ENCODE results near the gene ANKRD45.
"Not testable (repeated sequence)": the region's sequence is repeated elsewhere in the genome, so short reads cannot be mapped to it uniquely, and the experiment has no call there.

Gene ANKRD45

GRCh38 chr1:173669491-173669941, at the start of gene ANKRD45:
Gene ANKRD45, minus strand, starts transcription at chr1:173669851. Its CDS starts 10,433 bp downstream, at chr1:173659418.
- no peak for DNase-seq

DNA sequence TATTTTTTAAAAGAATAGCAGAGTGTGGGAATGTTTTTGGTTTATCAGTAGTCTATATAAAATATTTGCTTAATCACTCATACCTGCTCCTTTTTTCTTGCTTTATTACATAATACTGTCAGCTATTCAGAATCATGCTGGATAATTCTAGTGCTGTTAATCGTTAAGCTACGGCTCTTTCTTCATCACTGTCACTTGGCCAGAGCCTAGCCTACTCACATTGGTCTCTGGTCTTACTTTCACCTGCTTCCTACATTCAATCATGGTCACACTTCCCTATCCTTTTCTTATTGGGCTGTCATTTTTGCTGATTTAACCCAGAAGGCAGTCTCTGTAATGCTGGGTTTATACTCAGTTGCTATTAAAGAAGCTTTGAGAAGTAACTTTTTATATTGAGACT, 47.6 kb upstream of the ANKRD45 start:
- DNase-seq: no peak

GRCh38 chr1:173715538-173715844, 45.8 kb upstream of the ANKRD45 start:
- DNase-seq: no peak

- peak; percentile 93 for DNase-seq
Measured at GRCh38 chr1:173714759-173715537, 45.3 kb upstream of the ANKRD45 start, which contains the start of gene KLHL20. Gene KLHL20, plus strand, starts transcription at chr1:173714981. Its CDS starts 1,063 bp downstream, at chr1:173716044.

DNA sequence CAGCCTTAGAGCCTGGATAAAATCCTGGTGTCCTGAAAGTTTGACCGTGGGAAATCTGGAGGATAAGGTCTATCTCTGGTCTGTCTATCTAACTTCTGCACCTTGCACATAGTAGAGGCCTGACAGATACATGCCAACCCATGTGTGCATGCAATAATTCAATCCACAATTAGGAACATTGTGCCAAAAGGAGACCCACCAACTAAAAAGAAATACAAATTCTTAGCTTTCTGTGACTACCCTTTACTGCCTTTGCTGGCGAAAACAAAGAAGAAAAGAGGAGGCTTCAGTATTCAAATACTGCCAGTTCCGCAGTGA, 44.7 kb upstream of the ANKRD45 start:
- no peak for DNase-seq

DNA sequence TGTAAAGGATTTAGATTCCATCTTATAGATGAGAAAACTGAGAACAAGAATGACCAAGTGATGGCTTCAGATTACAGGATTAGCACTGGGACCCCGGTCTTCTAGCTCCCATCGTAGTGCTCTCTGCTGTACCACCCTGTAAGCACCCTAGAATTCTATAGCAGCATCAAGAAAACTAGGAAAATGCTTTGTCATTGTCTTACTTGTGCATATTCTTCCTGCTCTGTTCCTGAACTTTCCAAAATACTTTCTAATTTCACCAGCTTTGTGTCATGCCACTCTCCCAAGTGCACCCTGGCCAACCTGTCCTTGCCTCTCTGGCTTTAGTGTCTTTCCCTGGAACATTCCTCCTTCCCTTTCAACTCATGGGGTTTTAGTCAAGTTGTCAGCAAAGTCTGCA, 39.1 kb upstream of the ANKRD45 start:
- no peak for DNase-seq

GRCh38 chr1:173705117-173705516, 35.5 kb upstream of the ANKRD45 start:
- DNase-seq: no peak

- no peak for DNase-seq
Measured at GRCh38 chr1:173702736-173703135, 33.1 kb upstream of the ANKRD45 start.

DNA sequence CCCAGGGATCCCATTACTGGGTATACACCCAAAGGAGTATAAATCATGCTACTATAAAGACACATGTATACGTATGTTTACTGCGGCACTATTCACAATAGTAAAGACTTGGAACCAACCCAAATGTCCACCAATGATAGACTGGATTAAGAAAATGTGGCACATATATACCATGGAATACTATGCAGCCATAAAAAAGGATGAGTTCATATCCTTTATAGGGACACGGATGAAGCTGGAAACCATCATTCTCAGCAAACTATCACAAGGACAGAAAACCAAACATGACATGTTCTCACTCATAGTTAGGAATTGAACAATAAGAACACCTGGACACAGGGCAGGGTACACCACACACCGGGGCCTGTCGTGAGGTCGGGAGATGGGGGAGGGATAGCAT, 31.6 kb upstream of the ANKRD45 start:
- not testable (repeated sequence) for DNase-seq

DNA sequence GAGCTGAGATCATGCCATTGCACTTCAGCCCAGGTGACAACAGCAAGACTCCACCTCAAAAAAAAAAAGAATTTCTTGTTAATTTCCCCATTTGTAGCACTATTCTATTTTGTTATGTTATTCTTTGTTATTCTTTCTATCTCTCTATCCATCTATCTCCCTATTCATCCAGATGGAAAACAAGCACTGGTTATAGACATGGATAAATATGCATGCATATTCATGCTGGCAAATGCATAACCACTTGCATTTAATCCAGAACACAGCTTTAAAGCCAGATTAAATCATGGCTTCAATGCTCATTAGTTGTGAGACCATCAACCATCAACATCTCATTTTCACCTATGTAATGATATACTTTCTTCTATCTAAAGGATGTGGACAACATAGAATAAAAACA, 23.6 kb upstream of the ANKRD45 start:
- DNase-seq: no peak

DNA sequence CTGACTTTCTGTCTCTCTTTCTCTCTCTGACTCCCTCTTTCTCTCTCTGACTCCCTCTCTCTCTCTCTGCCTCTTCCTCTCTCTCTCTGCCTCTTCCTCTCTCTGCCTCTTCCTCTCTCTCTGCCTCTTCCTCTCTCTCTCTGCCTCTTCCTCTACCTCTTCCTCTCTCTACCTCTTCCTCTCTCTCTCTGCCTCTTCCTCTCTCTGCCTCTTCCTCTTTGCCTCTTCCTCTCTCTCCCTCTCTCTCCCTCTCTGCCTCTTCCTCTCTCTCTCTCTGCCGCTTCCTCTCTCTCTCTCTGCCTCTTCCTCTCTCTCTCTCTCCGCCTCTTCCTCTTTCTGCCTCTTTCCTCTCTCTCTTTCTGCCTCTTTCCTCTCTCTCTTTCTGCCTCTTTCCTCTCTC, 18.6 kb upstream of the ANKRD45 start:
- DNase-seq: no peak

GRCh38 chr1:173685121-173685520, 15.5 kb upstream of the ANKRD45 start:
- DNase-seq: not testable (repeated sequence)

DNA sequence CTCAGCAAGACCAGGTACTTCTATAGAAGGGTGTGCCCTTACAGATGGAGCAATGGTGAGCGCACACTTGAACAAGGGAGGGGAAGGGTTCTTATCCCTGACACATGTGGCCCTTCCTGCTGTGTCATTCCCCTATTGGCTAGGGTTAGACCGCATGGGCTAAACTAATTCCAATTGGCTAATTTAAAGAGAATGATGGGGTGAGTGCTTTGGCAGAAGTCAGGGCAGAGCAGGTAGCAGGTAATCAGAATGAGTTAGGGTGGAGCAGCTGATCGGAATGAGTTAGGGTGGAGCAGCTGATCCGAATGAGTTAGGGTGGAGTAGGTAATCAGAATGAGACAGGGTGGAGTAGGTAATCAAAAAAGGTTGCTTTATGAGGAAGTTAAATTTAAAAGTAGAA, 14.2 kb upstream of the ANKRD45 start:
- not testable (repeated sequence) for DNase-seq

GRCh38 chr1:173682184-173682583, 12.5 kb upstream of the ANKRD45 start:
- no peak for DNase-seq

GRCh38 chr1:173680152-173680551, 10.5 kb upstream of the ANKRD45 start:
- DNase-seq: not testable (repeated sequence)

DNA sequence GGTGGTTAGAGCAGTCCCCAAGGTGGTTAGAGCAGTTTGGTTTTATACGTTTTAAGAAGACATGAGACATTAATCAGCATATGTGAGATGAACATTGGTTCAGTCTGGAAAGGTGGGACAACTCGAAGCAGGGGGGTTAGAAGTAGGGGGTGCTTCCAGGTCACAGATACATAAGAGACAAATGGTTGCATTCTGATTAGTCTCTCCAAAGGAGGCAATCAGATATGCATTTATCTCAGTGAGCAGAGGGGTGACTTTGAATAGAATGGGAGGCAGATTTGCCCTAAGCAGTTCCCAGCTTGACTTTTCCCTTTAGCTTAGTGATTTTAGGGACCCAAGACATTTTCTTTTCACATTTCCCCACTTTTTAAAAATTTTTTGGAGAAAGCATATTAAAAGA, 4.8 kb upstream of the ANKRD45 start:
- DNase-seq: not testable (repeated sequence)

DNA sequence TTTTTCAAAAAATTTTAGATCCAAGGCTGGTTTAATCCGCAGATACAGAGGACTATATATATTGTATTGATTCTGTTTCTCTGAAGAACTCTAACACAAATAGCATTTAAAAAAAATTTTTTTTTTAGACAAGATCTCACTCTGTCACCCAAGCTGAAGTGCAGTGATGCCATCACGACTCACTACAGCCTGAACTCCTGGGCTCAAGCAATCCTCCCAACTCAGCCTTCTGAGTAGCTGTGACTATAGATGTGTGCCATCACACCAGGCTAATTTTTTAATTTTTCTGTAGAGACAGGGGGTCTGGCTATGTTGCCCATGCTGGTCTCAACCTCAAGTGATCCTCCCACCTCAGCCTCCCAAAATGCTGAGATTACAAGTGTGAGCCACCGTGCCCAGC, 3.0 kb downstream of the ANKRD45 start:
- no peak for DNase-seq

DNA sequence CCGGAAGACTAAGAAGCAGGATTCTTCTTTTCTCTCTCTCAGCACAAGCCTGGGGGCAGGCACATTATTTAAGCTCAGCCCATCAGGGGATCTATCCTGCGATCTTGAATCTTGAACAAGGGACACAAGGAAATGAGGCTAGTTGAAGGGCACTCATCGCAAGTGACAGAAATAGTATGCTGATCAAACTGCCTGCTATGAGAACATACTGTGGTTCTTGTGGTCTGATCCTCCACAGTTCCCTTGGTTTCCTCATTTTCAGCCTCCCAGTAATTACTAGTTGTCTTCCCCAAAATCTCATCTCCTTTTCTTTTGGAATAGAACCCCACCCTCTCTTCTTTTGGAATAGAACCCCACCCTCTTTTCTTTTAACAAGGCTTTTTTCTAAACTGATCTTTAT, 6.5 kb downstream of the ANKRD45 start:
- DNase-seq: no peak

GRCh38 chr1:173661763-173662162, 7.9 kb downstream of the ANKRD45 start:
- no peak for DNase-seq

DNA sequence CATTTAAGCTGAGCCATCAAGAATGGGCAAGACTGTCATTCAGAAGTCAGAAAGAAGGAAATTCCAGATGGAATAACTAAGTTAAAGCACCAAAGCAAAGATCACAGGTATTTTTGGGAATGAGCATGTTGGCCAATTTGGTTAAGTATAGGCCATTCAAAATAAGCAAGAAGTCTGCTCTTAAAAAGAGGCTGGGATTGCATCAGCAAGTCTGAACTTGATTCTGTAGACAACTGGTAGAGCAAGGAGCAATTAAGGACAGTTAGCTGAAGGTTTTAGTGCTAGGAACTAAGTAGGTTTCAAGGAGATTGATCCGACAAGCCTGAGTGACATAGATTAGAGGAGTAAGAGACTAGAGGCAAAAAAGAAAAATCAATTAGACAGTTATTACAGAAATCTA, 8.4 kb downstream of the ANKRD45 start:
- DNase-seq: no peak

DNA sequence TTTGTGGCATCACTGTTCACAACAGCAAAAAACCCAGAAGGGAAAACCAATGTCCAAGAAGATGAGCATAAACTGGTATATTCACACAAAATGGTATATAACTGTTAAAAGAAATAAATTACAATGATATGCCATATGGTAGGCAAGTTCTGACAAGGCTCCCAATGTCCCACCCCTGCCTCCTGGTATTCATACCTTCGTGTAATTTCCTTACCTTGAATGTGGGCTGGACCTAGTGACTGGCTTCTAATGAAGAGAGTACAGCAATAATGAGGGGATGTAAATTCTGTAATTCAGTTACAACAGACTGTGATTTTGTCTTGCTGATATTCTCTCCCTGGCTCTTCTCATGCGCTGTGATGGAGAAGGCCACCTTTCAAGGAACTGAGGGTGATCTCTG, 9.3 kb downstream of the ANKRD45 start:
- no peak for DNase-seq

- no peak for DNase-seq
Measured at GRCh38 chr1:173648880-173649605, 20.6 kb downstream of the ANKRD45 start.

DNA sequence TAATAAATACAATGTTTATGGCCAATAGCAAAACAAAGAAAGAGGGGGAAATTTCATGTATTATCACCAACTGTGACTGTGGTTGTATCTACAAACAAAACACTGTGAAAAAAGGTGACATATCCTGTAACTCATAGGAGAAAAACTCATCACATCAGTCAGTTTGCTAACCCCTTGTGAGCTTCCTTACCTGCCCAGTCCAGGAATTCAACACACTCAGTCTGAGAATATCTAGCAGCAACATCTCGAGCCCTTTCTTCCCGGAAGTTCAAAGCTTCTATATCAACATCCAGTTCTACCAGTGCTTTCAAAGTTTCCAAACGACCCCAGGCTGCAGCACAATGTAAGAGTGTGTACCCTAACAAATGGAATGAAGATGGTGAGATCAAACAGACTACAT, 23.0 kb downstream of the ANKRD45 start:
- no peak for DNase-seq

DNA sequence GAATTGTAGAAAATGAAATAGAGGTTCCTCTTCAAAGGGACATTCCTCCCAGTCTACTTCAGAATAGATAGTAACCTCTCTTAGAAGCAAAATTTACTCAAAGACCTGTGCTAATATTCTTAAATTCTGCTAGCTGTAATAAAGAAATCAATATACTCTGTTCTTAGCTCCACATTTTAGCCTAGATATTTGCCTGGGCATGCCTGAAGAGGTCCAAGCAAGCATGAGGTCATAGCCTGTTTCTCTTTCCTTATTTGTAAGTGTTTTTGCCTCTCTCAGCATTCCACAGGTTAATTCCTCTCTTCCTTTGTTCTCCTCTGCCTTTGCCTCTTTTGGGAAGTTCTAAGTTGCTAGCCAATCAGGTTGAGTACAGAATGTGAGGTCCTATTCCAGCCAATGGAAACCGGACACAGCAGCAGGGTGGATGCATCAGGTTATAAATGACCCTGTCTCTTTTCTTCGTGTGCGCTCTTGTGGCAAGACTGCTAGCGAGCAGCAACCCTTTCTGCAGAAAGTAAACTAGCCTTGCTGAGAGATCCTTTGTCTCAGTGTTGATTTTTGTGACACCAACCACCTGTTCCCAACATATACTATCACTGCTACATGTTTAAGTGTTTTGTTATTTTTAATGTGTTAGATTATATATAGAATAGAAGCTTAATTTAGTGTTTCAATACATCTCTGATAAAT, 27.1 kb downstream of the ANKRD45 start:
- DNase-seq: not testable (repeated sequence)
